BJ (cell line): ENCODE data around the gene IKBKE. TPM values are rescaled to one million over a fixed set of nuclear protein-coding genes. Genes with fewer than 3 reads are reported as not detected.

Experiments
- CTCF ChIA-PET: fragments of 350-600 bp; formaldehyde crosslinking; extraction: SDS; loops from one replicate; lab custom pipeline; 2021; ENCODE audit warnings: antibody characterized with exemption, inconsistent platforms; lab: Yijun Ruan, JAX
- POLR2A ChIA-PET: fragments of 300-600 bp; sonication (Branson Sonifier 250); formaldehyde crosslinking; extraction: SDS; loops from one replicate; lab custom pipeline; 2021; ENCODE audit warnings: antibody characterized with exemption; lab: Charles Lee
- DNase-seq: peaks from one replicate; pipeline ENCODE4 v3.0.0-alpha.2; 2011; ENCODE audit warnings: low read depth
- H3K27me3 ChIP-seq: 2 replicates; pipeline ENCODE4 v1.6.0; 2011; ENCODE audit warnings: low read length; ENCODE audit not compliant: control insufficient read depth, insufficient read depth
- H3K36me3 ChIP-seq: 2 replicates; pipeline ENCODE4 v1.5.1; 2011; ENCODE audit warnings: low read length; ENCODE audit not compliant: control insufficient read depth, insufficient read depth
- H3K4me3 ChIP-seq: 2 replicates; pipeline ENCODE4 v1.5.1; 2011; ENCODE audit warnings: low read depth, mild to moderate bottlenecking, control low read depth, low read length
- CTCF ChIP-seq: IDR thresholded peaks from 2 replicates; pipeline ENCODE4 v1.5.1; 2011; ENCODE audit warnings: low read depth, mild to moderate bottlenecking, control low read depth, inconsistent platforms, low read length, moderate library complexity; ENCODE audit not compliant: insufficient read depth
- polyA plus RNA-seq: library from polyadenylated mRNA; depleted of rRNA; stranded (reverse); fragments of >200 nt; gene quantifications from 2 replicates; pipeline ENCODE4 v1.2.3, GENCODE V29; 2011

Gene IKBKE
- polyA plus RNA-seq, 1 experiment = 23.0 TPM

- H3K36me3 ChIP-seq = peaks cover 16% of the 10 kb centered on the region
Measured at GRCh38 chr1:206453111-206453510, 17.2 kb upstream of the IKBKE start.

GRCh38 chr1:206455289-206455665 lies 15.0 kb upstream of the IKBKE start:
- ChIA-PET POLR2A (no interaction called here), CTCF (interaction anchor here (1.0 kb wide), 1 partner anchor 15 kb away, joined by 3 read pairs; the partner anchor contains the start of gene IKBKE)
- TF ChIP-seq CTCF = no peak
- no peak for DNase-seq
- no peaks in the 10 kb centered on the region for H3K27me3 ChIP-seq
- no peak overlapping the region for H3K4me3 ChIP-seq
- peaks cover 18% of the 10 kb centered on the region for H3K36me3 ChIP-seq

More at GRCh38 chr1:206453111-206453510, 17.2 kb upstream of the IKBKE start:
- no peaks in the 10 kb centered on the region for H3K27me3 ChIP-seq
- POLR2A ChIA-PET = no interaction called here
- DNase-seq = no peak
- TF ChIP-seq CTCF = no peak
- CTCF ChIA-PET = interaction anchor here (3.9 kb wide), 1 partner anchor 8 kb away, joined by 11 read pairs; no protein-coding TSS in a partner anchor
- H3K4me3 ChIP-seq = no peak overlapping the region

- no peak for DNase-seq
- TF ChIP-seq CTCF = no peak
- ChIA-PET POLR2A (no interaction called here), CTCF (no interaction called here)
- peaks cover 15% of the 10 kb centered on the region for H3K36me3 ChIP-seq
- no peak overlapping the region for H3K4me3 ChIP-seq
- H3K27me3 ChIP-seq = no peaks in the 10 kb centered on the region
Measured at GRCh38 chr1:206455666-206456344, 14.5 kb upstream of the IKBKE start.

GRCh38 chr1:206456577-206457370 lies 13.5 kb upstream of the IKBKE start:
- CTCF ChIA-PET = interaction anchor here (0.5 to 0.8 kb wide), 2 partner anchors 9 to 14 kb away, joined by 3 read pairs; no protein-coding TSS in a partner anchor
- Histone ChIP-seq H3K27me3 (no peaks in the 10 kb centered on the region), H3K4me3 (no peak overlapping the region), H3K36me3 (peaks cover 15% of the 10 kb centered on the region)
- POLR2A ChIA-PET = no interaction called here
- DNase-seq = no peak
- no peak for TF ChIP-seq CTCF
